ENCODE results near the gene ESRRB.

DNA sequence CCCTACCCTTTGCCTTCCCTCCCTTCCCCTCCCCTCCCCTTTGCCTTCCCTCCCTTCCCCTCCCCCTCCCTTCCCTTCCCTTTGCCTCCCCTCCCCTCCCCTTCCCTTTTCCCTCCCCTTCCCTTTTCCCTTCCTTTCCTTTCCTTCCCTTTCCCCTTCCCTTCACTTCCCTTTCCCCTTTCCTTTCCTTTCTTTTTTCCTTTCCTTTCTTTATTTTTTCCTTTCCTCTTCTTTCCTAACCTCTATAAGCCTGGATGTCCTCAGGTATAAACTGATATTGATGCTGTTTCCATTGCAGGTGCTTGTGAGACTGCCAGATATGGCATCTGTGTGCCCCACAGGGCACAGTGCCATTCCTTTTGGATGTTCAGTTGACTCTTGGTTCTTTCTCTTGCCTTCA is 163.2 kb downstream of the ESRRB start:
- TF ChIP-seq, protein P1, sequence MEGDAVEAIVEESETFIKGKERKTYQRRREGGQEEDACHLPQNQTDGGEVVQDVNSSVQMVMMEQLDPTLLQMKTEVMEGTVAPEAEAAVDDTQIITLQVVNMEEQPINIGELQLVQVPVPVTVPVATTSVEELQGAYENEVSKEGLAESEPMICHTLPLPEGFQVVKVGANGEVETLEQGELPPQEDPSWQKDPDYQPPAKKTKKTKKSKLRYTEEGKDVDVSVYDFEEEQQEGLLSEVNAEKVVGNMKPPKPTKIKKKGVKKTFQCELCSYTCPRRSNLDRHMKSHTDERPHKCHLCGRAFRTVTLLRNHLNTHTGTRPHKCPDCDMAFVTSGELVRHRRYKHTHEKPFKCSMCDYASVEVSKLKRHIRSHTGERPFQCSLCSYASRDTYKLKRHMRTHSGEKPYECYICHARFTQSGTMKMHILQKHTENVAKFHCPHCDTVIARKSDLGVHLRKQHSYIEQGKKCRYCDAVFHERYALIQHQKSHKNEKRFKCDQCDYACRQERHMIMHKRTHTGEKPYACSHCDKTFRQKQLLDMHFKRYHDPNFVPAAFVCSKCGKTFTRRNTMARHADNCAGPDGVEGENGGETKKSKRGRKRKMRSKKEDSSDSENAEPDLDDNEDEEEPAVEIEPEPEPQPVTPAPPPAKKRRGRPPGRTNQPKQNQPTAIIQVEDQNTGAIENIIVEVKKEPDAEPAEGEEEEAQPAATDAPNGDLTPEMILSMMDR (IDR thresholded peaks at IDR 0.05) = no peak
- TF ChIP-seq POLR2A (IDR thresholded peaks at IDR 0.05) (no peak), EP300 (IDR thresholded peaks at IDR 0.05) (no peak)

All from ovary (tissue), 3 donors.